ENCODE data around the gene VAV1.
"Not testable (repeated sequence)": the region's sequence is repeated elsewhere in the genome, so short reads cannot be mapped to it uniquely, and the experiment has no call there.

The VAV1 gene

GRCh38 chr19:6812612-6813011 is 40.1 kb downstream of the VAV1 start:
- no peak for DNase-seq (ENCODE audit: extremely low read depth in 1 of 2, low read depth in 1 of 2)

DNA sequence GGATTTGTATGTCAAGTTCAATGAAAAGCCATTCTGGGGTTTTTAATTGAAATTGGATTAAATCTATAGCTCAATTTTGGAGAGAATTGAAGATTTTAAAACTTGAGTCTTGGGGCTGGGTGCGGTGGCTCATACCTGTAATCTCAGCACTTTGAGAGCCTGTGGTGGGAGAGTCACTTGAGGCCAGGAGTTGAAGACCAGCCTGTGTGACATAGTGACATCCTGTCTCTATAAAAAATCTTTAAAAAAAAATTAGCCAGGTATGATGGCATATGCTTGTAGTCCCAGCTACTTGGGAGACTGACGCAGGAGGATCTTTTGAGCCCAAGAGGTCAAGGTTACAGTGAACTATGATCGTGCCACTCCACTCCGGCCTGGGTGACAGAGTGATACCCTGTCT is 41.2 kb downstream of the VAV1 start:
- no peak for DNase-seq (ENCODE audit: extremely low read depth in 1 of 2, low read depth in 1 of 2)

GRCh38 chr19:6817179-6817578 is 44.7 kb downstream of the VAV1 start:
- no peak for DNase-seq (ENCODE audit: extremely low read depth in 1 of 2, low read depth in 1 of 2)

DNA sequence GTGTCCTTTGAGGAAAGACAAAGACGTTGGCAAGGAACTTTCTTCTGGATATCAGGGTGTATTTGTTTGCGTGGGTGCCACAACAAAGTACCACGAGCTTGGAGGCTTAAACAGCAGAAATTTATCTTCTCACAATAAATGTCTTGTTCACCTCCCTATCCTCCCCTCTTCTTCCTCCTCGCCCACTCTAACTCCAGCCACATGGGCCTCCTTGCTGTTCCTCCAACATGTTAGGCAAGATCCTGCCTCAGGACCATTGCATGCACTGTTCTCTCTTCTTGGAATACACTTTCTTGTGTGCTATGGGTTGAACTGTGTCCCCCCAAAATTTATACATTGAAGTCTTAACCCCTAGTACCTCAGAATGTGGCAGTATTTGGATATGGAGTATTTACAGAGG is 45.7 kb downstream of the VAV1 start:
- no peak for DNase-seq (ENCODE audit: extremely low read depth in 1 of 2, low read depth in 1 of 2)

GRCh38 chr19:6819323-6819722 is 46.8 kb downstream of the VAV1 start:
- no peak for DNase-seq (ENCODE audit: extremely low read depth in 1 of 2, low read depth in 1 of 2)

GRCh38 chr19:6820237-6820636 is 47.7 kb downstream of the VAV1 start:
- no peak for DNase-seq (ENCODE audit: extremely low read depth in 1 of 2, low read depth in 1 of 2)

GRCh38 chr19:6821639-6822310 is 49.3 kb downstream of the VAV1 start:
- DNase-seq (ENCODE audit: extremely low read depth in 1 of 2, low read depth in 1 of 2): no peak

- no peak for DNase-seq (ENCODE audit: extremely low read depth in 1 of 2, low read depth in 1 of 2)
Observed at GRCh38 chr19:6822311-6822670, 49.8 kb downstream of the VAV1 start.

- no peak for DNase-seq (ENCODE audit: extremely low read depth in 1 of 2, low read depth in 1 of 2)
Observed at GRCh38 chr19:6825076-6825774, 52.7 kb downstream of the VAV1 start.

DNA sequence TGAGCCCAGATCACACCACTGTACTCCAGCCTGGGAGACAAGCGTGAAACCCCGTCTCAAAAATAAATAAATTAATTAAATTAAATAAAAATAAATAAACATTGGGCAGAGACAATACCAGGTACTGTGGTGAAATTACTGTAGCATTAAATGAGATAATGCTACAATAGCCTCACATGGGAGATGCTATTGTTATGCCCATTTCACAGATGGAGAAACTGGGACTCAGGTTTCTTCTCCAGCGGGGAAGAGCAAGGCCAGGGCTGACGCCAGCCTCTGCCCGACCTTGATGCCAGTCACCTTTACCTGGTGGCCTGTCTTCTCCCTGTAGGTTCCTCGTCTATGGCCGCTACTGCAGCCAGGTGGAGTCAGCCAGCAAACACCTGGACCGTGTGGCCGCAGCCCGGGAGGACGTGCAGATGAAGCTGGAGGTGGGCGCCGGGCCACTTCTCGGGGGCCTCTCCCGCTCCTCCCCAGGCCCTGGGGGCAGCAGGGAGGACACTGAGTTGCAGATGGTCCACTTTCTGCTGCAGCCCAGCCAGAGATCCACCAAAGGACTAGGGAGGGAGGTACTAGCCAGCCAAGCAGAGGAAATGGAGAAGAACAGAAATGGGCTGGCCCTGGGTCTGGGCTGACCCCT is 53.9 kb downstream of the VAV1 start:
- no peak for DNase-seq (ENCODE audit: extremely low read depth in 1 of 2, low read depth in 1 of 2)

DNA sequence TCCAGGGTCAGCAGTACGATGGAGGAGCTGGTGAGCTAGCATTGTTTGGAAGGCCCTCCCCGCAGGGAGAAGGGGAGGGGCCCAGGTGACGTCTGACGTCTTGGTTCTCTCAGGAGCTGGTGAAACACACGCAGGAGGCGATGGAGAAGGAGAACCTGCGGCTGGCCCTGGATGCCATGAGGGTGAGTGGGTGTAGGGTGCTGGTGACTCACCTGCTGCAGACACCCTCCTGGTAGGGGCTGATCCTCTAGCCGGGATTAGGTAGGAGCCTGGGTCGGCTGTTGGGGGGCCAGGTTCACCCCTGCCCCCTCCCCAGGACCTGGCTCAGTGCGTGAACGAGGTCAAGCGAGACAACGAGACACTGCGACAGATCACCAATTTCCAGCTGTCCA is 55.8 kb downstream of the VAV1 start:
- DNase-seq (ENCODE audit: extremely low read depth in 1 of 2, low read depth in 1 of 2): no peak

- DNase-seq (ENCODE audit: extremely low read depth in 1 of 2, low read depth in 1 of 2): peak; percentile 26 to 48
Observed at GRCh38 chr19:6828698-6829633, 56.5 kb downstream of the VAV1 start.

DNA sequence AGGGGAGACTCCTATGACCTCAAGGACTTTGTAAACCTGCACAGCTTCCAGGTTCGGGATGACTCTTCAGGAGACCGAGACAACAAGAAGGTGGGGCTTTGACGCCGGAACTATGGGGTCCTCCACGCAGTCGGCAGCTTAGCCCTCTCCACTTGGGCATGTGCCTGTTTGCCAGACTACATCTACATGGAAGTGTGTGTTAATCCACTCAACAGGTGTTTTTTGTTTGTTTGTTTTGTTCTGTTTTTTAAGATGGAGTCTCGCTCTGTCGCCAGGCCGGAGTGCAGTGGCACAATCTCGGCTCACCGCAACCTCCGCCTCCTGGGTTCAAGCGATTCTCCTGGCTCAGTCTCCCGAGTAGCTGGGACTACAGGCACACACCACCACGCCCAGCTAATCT is 57.3 kb downstream of the VAV1 start:
- not testable (repeated sequence) for DNase-seq (ENCODE audit: extremely low read depth in 1 of 2, low read depth in 1 of 2)

GRCh38 chr19:6831084-6831483 is 58.6 kb downstream of the VAV1 start:
- not testable (repeated sequence) for DNase-seq (ENCODE audit: extremely low read depth in 1 of 2, low read depth in 1 of 2)

DNA sequence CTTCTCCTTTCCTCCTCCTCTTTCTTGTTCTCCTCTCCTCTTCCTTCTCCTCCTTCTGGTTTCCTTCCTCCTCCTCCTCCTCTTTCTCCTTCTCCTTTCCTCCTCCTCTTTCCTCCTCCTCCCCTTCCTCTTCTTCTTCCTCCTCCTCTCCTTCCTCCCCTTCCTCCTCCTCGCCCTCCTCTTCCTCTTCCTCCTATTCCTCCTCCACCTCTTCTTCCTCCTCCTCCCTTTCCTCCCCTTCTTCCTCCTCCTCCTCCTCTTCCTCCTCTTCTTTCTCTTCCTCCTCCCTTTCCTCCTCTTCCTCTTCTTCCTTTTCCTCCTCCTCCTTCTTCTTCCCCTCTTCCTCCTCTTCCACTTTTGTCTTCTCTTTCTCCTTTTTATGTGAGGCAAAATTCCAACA is 59.9 kb downstream of the VAV1 start:
- no peak for DNase-seq (ENCODE audit: extremely low read depth in 1 of 2, low read depth in 1 of 2)

GRCh38 chr19:6833166-6833790 is 60.8 kb downstream of the VAV1 start:
- DNase-seq (ENCODE audit: extremely low read depth in 1 of 2, low read depth in 1 of 2): no peak

GRCh38 chr19:6834433-6834832 is 61.9 kb downstream of the VAV1 start:
- DNase-seq (ENCODE audit: extremely low read depth in 1 of 2, low read depth in 1 of 2): no peak

DNA sequence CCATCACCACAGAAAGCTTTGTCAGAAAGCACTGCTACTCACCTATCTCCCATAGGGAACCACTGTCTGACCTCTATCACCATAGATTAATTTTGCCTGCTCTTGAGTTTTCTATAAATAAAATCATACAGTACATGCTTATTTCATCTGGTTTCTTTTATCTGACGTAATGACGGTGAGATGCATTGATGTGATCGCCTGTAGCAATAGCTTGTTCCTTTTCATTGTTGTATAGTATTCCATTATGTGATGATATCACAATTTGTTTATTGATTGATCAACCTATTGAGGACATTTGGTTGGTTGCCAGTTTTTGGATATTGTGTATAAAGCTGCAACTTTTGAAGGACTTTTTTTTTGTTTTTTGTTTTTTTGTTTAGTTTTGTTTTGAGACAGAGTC is 63.0 kb downstream of the VAV1 start:
- no peak for DNase-seq (ENCODE audit: extremely low read depth in 1 of 2, low read depth in 1 of 2)

DNA sequence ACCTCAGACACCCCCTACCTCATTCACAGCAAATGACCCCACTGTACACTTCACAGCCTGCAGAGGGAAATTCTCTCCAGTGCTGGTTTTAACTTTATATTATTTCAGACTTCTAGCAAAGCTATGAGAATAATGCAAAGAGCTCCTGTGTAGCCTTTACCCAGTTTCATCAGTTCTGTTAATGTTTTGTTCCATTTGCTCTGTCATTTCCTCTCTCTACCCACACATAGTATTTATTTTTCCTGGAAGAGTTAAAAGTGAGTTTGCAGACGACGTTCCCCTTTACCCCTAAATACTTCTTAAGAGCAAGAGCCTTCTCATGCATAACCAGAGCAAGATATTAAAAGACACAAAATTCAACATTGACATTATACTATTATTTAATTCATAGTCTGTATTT is 65.0 kb downstream of the VAV1 start:
- no peak for DNase-seq (ENCODE audit: extremely low read depth in 1 of 2, low read depth in 1 of 2)

DNA sequence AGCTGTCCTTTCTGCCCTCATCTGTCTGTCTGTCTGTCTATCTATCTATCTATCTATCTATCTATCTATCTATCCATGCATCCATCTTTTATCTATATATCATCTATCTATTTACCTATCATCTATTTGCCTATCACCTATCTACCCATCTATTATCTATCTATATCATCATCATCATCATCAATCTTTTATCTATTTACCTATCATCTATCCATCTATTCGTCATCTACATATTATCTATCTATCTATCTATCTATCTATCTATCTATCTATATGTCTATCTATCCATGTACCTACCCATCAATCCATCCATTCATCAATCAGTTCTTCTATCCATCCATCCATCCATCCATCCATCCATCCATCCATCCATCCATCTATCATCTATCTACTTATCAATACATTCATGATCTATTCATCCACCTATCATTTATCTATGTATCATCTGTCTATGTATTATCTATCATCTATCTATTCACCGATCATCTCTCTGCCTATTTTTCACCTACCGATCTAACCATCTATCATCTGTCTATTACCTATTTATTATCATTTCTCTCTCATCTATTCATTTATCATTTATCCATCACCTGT is 65.7 kb downstream of the VAV1 start:
- DNase-seq (ENCODE audit: extremely low read depth in 1 of 2, low read depth in 1 of 2): no peak
